ENCODE measurements around the gene BBS9.
"Not testable (repeated sequence)": the region's sequence is repeated elsewhere in the genome, so short reads cannot be mapped to it uniquely, and the experiment has no call there.

Gene BBS9

DNA sequence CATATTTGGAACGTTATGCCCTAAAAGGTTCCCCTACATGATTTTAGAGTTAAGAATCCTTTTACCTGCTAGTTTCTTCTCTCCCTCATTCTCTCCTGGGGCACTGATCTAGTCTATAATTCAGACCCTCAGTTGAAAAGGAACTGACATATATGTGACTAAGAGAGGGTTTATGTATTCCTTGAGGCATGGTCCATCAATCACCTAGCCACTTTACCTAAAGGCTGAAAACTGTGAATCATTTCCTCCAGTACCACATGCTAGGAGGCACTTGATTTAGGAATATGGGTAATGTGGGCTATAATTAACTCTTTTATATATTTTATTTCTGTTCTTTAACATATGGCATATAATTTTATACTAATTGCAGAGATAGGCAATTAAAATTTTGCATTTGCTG, 303.5 kb downstream of the BBS9 start:
- DNase-seq (ENCODE audit: low read depth in 2 of 2): no peak

DNA sequence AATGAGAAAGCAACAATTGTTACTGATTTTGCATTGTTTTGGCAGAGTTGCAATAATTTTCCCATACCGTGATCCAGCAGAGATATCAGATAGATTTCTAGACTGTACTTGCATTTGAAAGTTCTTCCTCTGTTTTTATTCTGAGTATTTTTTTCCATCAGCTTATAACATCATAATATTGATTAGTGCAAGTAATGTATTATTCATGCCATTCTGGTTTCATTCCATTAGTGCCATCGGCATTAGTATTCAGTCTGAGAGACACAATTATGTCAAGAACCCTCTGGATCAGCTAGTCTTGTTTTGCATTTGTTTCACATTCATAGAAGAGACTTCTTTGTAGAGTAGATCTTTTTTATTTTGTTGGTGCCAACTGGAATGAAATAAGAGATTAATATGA, 304.0 kb downstream of the BBS9 start:
- DNase-seq (ENCODE audit: low read depth in 2 of 2): no peak

DNA sequence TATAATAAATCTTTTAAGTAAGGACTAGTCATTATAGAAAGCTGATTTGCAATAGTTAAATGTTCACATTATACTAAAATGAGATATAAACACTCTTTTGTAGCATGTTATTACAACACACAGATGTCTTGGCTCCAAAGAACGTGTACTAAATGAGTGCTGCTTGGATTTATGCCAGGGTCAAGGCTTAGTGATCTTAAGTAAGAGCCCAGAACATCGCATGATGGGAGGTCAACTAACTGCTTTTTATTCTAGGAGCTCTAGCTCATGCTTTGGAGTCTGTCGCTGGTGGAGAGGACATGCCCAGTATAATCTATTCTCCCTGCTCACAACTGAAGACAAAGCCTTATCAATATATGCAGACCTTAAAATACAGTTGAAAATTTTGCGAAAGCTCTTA, 315.1 kb downstream of the BBS9 start:
- no peak for DNase-seq (ENCODE audit: low read depth in 2 of 2)

DNA sequence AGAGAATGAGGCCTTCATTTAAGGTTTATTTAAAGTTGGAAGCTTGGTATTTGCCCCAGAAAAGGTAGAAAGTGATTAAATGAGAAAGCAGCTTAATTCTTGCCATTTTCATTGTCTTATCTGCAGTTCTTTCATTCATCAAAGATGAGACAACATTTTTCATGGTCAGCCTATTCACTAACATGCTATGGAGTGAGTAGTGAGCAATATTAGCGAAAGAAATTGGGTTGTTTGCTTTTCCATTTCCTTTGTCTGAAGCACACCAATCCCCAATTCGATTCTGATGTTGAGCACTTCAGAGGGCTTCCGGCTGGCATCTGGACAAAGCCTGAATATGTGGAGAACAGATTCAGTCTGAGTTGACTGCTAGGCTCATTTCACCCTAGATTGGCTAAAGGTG, 317.2 kb downstream of the BBS9 start:
- no peak for DNase-seq (ENCODE audit: low read depth in 2 of 2)

DNA sequence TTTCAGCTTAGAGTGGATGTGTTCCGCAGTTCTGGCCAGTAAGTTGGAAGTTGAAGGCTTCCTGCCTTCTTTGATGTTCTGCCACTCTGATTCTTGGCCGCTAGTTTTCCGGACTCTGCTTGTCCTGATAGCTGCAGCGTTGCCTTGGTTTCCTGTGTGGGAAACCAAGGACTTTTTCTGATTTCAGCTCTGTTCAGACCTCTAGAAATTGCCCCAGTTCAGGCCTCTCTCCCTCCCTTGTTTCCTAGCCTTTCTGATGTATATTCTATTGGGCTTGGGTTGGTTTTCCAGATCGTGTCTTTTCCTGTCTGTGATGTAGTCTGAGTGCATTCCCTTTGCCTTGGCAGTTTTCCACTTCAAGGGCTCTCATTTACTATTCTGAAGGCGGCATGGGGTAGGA, 318.7 kb downstream of the BBS9 start:
- DNase-seq (ENCODE audit: low read depth in 2 of 2): no peak

DNA sequence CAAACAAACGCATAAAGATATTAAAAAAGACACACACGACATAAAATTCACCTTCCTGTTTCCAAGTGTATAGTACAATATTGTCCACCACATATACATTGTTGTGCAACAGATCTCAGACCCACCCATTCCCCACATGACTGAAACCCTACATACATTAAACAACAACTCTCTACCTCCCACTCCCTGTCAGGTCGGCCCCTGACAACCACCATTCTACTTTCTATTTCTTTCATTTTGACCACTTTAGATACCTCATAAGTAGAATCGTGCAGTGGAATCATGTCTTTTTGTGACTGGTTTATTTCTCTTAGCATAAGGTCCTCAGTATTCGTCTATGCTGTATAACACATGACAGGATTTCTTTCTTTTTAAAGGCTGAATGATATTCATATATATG, 320.5 kb downstream of the BBS9 start:
- no peak for DNase-seq (ENCODE audit: low read depth in 2 of 2)

DNA sequence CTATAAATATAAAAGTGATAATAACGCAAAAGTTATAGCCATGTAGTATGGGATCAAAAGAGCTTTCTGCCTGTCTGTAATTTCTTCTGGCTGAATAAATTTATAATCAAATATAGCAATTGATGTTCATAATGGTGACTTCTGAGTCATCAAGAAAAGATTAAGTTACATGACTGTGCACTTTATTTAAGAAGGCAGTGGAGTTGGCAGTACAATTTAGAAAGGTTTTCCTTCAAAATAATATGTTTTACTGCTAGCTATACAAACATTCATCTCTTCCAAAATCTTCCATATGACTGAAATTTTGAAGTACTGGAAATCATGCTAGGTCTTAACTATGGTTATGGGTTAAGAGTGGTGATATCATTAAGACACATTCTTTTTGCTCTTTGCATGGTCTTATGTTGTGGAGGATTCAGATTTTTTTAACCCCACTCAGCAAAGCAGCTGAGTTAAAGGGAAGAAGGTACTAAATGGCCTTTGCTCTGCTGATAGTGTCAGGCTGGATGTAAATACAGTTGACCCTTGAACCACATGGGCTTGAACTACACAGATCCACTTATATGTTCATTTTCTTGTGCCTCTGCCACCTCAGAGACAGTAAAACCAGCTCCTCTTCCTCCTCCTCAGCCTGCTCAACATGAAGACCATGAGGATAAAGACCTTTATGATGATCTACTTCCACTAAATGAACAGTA, 323.6 kb downstream of the BBS9 start:
- DNase-seq (ENCODE audit: low read depth in 2 of 2): no peak

DNA sequence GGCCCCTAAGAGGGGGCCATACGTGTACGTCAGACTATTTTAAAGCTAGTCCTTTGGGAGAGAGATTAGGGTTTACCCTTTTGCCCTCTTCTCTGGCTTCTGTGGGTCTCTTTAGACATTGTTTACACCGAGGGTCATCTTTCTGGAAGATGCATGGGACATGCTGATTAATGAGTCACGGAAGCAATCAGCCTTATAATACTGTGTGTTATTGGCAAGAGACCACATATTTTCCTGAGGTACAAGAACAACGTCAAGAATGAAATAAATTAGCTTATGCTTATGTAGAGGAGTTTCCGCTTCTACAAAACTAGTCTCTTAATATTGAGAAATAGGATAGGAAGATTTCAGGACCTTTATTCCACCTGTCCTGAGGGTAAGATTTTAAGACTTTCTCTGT, 327.7 kb downstream of the BBS9 start:
- DNase-seq (ENCODE audit: low read depth in 2 of 2): no peak

DNA sequence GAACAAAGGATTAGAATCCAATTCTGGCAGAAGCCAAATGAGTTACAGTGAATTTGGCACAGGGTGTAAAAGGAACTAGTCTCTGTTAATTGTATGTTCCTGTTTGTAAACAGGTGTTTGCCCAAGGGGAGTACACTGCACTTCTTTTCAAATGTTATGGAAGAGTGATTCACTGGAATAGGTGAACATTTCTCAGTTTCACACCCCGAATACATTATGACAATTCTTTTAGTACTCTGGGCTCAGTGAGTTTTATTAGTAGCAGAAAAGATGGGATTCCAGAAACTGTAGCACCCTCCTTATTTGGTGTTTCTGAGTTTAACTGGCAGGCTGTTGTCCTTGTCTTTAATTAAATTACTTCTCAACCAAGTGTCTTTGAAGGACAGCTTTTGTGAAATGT, 329.2 kb downstream of the BBS9 start:
- no peak for DNase-seq (ENCODE audit: low read depth in 2 of 2)

DNA sequence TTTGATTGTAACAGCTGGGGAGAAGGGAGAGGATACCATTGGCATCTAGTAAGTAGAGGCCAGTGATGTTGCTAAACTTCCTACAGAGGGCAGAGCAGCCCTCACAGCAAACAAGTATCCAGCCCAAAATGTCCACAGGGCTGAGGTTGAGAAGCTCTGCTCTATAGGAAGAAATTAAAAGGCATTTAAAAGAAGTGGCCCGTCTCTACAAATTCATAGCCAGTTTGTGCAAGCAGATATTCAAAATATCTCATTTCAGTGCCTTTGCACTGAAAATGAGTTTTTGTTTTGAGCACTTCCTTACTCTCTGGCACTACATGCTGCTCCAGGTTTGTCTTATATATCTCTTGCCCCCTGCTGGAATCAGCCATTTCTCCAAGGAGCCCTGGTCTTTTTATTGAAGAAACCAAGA, 330.0 kb downstream of the BBS9 start:
- DNase-seq (ENCODE audit: low read depth in 2 of 2): no peak

DNA sequence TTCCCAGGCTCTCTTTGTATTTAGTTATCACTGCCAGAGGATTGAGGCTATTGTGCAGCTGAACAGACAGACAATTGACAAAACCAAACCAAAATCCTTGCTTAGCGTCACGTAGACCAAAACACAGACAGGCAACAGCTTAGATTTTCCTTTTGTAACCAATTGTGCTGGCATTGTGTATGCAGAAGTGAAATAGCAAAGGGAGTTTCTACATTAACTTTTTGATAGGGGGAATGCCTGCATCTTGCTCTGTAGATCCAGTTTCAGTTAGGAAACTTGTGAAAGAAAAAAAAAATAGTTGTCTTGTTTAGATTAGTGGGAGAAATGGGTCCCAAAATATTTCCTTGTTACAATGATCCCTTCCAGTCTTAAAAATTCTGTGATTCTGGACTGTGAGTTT, 333.8 kb downstream of the BBS9 start:
- no peak for DNase-seq (ENCODE audit: low read depth in 2 of 2)

DNA sequence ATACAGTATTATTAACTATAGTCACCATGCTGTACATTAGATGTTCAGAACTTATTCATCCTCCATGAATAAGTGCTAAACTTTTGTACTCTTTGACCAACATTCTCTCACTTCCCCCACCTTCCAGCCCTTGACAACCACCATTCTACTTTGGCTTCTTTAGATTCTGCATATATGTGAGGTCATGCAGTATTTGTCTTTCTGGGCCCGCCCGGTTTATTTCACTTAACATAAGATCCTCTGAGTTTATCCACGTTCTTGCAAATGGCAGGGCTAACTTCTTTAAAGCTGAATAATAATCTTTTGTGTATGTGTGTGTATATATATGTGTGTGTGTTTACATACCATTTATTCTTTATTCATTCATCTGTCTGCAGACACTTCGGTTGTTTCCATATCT, 336.8 kb downstream of the BBS9 start:
- DNase-seq (ENCODE audit: low read depth in 2 of 2): no peak

DNA sequence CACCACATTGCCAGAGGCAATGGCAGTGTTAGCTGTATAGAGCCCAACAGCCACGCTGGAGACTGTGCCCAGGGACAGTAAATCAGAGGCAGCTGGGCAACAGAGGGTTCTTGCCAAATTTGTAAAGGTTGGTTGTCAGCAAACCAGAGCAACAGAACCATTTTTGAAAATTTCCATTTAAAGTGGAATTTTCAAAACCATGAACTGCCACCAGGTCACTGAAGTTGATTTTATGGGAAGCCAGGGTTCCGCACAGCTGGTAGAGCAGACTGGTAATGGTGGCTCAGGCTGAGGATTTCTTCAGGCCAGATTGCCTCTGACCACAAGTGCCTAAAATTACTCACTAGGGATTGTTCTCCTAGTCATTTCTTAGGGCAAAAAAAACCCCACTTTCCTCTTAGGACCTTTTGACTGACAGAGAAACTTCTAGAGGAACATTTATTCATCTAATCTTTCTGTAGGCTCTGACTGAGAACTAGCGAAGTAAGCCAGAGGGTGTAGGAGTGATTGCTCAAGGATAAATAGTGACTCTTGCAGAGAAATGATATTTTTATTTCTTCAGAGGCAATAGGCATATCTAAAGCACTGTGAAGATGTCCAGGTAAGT, 342.4 kb downstream of the BBS9 start:
- no peak for DNase-seq (ENCODE audit: low read depth in 2 of 2)

DNA sequence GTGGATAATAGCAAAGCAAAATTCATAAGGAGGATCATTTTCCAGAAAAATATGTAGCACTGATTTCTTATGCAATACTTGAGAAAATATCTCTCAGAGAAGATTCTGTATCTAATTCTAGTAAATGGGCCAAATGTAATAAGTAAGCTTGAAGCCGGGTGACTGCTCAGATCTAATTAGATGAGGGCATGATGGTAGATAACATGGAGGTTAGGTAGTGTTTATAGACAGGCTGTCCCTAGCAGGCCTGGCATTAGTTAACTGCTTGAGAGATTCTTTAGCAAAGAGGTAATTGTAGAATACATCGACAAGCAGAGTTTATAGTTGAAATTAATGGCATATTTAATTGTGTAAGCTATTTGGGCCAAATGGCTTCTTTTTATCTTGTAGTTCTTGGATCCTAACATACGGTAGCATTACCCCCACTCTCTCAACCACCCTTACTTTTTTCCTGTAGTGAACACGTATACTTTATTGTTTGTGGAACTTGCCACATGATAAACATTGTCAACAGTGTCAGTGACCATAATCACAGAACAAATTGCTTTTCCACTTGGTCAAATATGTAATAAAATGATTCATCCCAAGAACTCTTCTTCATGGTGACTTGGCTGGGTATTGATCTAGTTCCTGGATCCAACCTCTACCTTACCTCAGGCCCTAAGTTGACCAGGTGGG, 343.1 kb downstream of the BBS9 start:
- DNase-seq (ENCODE audit: low read depth in 2 of 2): no peak

DNA sequence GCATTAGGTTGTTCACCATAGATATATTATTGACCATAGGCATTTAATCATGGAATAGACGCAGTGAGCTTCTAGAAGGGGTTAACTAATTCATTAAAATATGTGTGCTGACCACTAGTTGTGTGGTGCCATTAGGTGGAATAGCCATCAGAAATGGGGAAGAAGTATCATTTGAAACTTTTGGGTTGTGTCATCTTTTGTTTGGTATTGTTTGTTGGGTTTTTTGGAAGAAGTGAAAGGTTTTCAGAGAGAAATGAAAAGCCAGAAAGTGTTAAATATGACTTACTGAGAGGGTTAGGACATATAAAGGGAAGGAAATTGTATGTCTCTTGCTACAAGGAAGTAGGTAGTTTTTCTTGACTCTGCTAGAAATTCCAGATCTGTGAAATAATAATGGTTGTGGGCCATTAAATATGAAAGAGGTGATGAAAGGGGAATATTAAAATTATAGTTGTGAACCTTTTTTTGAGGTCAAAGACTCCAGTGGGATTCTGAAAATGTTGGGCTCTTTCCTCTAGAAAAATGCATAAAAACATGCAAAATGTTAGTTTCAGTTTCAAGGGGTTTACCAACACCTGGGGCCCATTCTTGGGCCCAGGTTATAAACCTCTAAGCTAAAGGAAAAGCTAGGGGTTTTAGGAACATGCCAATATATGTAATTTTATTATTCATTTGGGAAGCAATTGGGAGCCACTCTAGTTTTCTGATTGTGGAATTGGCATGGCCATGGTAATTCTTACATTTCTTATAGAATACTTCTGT, 348.5 kb downstream of the BBS9 start:
- no peak for DNase-seq (ENCODE audit: low read depth in 2 of 2)

DNA sequence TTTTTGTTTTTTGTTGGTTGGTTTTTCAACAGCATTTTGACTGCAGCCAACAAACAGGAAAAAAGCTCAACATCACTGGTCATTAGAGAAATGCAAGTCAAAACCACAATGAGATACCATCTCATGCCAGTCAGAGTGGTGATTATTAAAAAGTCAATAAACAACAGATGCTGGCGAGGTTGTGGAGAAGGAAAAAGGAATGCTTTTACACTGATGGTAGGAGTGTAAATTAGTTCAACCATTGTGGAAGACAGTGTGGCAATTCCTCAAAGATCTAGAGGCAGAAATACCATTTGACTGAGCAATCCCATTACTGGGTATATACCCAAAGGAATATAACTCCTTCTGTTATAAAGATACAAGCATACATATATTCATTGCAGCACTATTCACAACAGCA, 355.1 kb downstream of the BBS9 start:
- DNase-seq (ENCODE audit: low read depth in 2 of 2): not testable (repeated sequence)

DNA sequence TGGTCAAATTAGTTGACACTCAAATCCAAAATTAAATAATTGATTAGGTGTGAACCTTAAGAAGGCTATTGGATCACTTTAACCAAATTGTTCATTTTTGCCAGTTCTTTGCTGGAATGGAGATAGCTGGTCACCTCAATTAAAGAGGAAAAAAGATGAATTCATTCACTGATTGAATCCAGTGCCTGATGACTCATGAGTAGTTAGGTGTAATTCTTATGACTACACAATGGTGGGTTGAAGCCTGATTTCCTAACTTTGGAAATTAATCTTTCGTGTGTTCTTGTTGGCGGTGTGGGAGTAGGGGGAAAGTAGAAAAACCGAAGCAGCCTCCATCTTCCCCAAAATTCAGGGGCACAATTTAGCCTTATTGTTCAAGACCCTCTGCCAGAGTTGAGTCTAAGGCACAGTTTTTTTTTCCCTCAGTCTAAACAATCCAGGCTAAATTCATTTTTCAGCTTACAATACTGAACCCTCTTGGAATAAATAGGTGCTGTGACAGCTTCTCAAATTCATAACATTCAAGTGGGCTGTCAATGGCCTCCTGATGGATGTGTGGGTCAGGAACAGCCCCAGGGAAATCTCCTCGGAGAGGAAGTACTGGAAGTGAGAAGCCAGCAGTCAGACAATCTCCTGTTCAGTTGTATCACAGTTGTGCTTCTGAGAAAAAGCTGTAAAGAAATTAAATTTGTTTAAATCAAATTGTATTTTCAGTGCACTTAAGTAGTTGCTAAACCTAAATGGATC, 356.6 kb downstream of the BBS9 start:
- DNase-seq (ENCODE audit: low read depth in 2 of 2): no peak

DNA sequence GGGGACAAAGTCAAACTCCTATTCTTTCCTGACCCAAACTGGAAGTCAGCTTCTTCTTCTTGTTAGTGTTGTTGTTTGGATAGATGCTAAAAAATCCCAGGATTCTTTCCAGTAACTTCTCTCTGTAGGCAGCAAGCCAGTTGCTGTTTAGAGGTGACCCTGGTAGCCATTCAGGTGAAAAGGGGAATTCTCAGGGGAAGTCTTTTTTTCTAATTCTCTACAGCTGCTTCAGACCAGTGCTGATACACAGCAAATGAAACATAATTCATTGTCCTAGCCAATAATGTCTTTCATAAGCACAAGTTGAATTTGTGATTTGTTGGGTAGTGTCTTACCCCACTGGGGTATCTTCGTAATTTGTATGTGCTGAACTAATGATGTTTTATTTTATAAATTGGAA, 357.3 kb downstream of the BBS9 start:
- DNase-seq (ENCODE audit: low read depth in 2 of 2): no peak

DNA sequence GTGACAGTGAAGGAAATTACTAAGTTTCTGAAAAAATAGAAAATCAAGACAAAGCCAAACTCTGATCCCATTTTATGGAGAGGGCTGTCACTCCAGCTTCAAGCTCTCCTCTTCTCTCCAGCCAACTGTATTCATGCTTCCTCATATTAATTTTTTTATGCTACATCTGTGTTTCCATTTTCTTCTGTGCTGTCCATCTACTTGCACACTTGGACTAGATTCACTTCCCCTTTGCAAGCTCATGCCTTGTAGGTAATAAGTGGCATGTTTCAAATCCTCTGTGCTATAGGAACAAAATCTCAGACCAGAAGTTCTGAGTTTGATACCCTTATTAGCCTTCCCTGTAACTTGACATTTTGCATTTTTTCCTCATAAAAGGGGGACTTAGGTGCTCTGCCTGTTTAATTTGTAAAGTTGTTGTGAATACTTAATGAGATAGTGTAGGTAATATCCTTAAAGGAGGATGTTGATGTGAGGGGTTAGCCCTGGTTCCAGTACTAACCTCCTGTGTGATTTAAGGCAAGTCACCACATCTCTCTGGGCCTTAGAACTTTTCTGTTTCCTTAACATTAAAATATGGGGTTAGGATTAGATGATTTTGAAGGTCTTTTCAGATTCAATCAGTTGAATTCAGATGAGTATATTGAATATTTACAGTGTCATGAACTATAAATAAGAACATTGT, 358.8 kb downstream of the BBS9 start:
- no peak for DNase-seq (ENCODE audit: low read depth in 2 of 2)

DNA sequence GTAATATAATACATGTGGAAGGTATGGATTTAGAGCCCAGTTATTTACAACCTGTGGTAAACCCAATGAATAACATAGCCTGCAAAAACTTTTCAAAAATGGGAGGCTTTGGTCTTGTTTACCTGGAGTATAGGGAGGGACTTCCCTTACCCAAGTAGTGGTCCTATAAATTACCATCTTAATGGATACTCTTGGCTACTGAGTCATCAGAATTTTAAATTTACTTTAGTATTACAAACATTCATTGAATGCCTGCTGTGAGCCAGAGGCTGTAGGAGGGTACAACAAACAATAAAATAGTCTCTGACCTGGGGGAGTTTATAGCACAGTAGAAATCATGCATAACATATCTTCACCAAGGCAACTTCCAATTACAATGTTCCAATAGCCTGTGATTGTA, 365.1 kb downstream of the BBS9 start:
- DNase-seq (ENCODE audit: low read depth in 2 of 2): no peak

DNA sequence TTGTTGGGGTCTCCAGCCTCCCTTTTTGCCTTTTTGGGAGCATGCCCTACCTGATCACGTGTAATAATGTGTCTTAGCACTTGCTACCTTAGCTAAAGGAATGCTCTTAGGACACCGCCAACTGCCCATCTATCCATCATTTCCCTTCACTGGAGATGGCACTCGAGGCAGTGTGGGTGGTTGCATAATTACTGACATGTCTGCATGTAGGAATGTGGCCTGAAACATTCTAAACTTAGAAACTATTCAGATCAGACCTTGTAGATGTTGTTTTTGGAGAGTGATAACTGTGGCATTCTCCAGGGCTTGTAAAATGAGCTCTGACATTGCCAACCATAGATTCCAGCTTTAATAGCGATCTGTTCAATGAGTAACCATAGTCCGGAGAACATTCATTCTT, 365.8 kb downstream of the BBS9 start:
- DNase-seq (ENCODE audit: low read depth in 2 of 2): no peak

Measured in stimulated activated CD4-positive, alpha-beta T cell treated with anti-CD3 and anti-CD28 coated beads, Interleukin-1b, Interleukin-23, amount 100 ng/mL, for 4 hours (primary cell).